HL-60/S4 (cell line): Measurements from ENCODE around the gene SH3GL2.

Experiments used
- in situ Hi-C: fragments of 300-500 bp; cut with MboI; formaldehyde crosslinking; loops from 2 replicates; pipeline ENCODE4 v1.14.3; 2022; ENCODE audit warnings: low sequenced_read_pairs

Gene SH3GL2

DNA sequence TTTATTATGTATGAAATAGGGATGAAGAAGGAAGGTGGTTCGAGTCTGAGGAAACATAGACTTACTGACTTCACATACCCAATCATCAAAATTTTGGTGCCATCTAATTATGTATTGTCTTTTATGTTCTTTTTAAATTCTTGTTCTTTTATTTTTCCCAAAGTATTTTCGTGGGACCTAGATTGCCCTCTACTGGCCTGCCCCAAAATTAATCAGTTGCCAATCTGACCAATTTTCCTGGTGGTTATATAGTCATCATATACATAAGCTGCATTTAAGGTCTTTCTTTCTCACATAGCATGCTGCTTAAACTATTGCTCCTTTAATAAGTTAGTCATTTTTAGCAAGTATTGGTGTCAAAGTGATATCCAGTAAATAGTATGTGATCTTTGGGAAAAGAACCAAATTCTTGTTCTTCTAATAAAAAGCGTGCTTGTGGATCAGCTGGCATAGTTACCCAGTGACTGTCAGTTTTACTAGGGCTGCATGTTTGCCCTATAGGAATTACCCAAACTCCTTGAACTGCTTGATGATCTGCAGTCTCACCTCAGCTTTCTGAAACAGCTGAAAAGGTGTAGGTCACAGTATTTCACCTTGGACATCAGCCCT is 223.5 kb downstream of the SH3GL2 start:
- in situ Hi-C loops = loop anchor here (25.0 kb wide), 2 partner anchors 265 to 410 kb away; no protein-coding TSS in a partner anchor

DNA sequence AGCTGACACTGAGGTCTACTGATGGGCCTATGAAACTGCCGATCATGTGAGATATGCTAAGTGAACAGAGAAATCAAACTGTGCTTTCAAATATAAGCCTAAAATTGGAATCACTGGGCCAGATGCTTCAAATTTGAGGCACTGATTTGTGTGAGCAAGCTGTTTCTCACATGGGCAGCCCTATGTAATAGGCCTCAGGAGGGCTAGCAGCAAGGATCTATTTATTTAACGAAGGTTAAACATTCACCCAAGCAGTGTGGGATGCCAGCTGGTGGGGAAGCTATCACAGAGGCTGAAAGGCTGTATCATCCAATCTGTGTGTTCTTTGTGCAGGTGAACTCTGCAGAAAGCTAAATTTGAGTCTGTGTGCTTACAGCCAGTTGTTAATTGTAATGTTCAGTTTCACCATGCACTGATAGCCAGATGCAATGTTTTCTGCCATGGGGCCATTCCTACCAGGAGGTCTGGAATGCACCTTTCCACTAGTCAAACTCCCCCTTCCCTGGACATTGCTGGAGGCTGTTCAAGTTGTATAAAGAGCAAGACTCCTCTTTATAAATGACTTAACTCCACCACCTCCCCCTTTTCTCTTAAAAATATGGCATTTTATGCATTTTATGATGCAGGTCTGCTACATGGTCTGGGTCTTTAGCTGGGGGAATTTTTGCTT is 228.9 kb downstream of the SH3GL2 start:
- in situ Hi-C loops = loop anchor here (25.0 kb wide), 2 partner anchors 270 to 405 kb away; no protein-coding TSS in a partner anchor

DNA sequence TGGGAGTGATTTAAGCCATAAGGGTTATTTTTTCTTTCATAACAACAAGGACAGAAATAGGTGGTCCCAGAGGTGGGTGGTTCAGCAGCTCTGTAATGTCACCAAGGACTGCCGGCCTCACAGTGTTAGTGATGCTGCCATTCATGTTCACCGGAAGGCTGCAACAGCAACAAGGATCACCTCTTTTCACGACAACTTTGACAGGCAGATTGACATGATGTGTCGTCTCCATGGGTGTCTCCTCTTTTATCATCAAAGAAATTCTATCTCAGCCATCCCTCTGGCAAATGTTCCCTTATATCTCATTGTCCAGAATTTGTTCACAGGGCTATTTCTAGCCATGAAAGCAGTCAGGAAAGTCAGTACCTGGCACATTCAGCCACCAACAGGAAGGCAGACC is 231.5 kb downstream of the SH3GL2 start:
- in situ Hi-C loops = loop anchor here (25.0 kb wide), 2 partner anchors 273 to 402 kb away; no protein-coding TSS in a partner anchor

DNA sequence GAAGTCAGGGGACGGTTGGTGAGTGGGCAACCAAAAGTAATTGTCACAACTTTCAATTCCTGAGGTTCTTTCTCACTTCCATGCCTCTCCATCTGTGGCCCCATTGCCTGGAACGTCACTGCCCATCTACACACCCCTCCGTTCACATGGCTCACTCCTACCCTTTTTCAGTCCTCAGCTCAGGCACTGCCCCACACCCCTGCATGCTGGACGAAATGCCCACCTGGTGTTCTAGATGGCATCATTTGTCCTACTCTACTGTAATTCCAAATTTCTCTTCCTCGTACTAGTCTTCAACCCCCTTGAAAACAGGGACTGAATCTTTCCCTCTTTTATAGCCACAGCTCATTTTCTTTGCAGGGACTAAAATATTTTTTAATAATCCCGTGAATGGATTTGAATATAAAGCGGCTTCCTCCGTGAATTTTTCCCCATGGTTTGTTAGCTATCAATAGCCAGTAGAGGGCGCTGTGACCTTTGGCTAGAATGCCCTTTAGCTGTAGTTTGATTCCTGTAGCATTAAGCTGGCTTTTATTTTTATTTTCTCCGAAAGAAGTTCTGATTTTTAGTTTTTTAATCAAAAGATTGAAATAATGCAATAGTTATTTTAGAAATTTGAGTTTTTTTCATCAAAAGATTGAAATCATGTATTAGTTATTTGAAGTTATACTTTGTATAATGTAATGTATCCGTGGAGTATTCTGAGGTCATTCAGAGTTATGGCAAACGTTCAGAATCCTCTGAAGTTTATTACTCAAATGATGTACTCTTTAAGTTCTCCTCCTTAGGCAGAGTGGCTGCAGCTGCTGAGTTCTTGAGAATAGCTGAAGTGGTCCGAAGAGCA is 232.1 kb downstream of the SH3GL2 start:
- in situ Hi-C loops = loop anchor here (25.0 kb wide), 2 partner anchors 274 to 401 kb away; no protein-coding TSS in a partner anchor

DNA sequence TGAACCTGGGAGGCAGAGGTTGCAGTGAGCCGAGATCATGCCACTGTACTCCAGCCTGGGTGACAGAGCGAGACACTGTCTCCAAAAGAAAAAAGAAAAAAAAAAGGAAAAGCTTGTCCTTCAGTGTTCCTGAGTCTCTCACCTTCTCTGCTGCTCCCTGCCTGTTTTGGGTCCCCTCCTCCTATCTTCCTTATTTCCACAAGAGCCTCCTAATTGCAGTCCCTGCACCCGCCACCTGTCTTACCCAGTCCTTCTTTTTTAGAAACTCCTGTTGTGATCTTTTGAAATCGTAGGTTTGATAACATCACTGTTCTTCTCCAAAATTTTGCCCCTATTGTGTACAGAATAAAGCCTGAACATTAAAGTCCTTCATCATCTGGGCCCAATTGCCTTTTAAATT is 234.9 kb downstream of the SH3GL2 start:
- in situ Hi-C loops = loop anchor here (25.0 kb wide), 2 partner anchors 276 to 399 kb away; no protein-coding TSS in a partner anchor

DNA sequence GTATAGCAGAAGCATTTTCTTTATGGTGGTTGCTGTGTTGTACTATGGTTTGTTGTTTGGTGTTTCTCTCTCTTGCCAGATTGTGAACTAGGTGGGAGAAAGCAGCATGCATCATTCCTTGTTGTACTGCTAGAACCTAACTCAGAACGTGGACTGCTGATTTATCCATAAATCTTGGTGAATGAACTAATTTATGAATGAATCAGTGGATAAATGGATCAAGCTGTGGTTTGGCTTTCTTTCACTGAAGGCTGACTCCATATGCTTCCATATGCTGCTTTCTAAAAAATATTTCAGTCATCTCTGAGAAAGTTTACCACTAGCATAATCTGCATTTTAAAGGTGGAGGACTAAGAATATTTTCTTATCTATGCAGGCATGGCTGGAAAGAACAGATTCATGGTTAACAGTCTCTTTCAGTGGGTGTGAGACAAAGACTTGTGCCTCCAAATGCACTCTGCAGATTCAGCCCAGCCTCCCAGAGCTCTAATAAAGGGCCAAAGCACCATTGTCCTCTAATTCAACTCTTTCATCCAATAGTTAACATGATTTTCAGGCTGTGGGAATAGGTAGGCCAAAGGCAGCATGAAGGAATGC is 237.7 kb downstream of the SH3GL2 start:
- in situ Hi-C loops = loop anchor here (25.0 kb wide), 2 partner anchors 279 to 396 kb away; no protein-coding TSS in a partner anchor

DNA sequence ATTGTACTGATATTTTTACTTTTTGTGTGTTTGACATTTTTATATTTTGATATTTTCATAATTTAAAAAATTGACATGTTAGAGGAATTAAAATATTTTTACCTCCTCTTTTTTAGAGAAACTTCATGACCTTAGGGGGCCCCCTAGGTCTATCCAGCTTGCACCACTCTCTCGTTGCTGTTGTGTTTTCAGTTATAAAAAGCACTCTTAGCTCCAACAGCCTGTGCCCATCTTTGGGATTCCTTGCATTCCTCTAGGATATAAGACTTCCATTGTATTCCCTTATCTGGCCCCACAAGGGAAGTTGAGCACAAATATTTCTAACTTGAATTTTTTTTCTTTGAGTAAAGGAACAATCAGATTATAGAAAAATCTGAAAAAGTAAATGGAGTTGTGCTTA is 245.3 kb downstream of the SH3GL2 start:
- in situ Hi-C loops = loop anchor here (25.0 kb wide), 2 partner anchors 287 to 388 kb away; no protein-coding TSS in a partner anchor

DNA sequence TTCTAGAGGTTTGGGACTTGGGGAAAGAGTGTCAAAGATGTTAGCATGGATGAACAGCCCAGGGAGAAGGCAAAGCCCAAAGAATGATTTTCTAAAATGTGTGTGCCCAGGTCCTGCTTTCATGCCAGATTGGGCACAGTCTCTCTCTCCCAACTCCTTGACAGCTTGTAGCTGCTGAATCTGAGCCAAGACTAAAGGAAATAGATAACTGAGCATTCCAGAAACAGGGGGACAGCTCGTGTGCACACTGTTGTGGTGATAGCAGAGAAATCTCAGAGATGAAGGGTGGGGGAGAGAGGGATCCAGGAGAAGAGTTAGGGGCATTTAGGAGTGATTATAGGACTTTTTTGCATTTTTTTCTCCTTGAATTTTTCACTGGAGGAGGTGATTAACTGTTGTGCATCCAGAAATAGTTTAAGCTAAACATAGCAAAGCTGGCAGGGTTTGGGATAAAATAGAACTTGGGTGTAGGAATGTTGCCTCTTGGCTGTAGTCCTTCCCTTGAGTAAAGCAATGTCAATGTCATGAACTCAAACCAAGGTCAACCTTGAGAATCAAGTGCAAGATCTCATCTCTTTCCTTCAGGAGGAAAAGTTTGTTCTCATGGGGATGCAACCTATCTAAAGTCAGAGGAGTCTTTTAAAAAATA is 245.9 kb downstream of the SH3GL2 start:
- in situ Hi-C loops = loop anchor here (25.0 kb wide), 2 partner anchors 287 to 388 kb away; no protein-coding TSS in a partner anchor

DNA sequence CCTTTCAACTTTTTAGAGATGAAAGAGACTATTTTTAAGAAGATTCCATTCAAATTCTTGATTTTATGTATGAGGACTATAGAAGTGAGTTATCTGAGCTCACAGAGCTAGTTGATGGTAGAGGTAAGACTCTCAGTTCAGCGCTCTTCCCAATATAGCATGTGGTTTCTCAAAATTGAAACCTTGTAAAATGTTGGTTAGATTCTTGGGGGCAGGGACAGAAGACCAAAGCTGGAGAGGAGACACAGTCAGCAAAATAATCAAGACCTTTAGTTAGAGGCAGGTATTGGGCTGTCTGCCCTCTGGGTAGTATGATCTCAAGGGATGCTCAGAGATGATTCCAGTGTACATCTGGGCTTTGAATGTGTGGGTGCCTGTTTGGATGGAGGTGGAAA is 246.4 kb downstream of the SH3GL2 start:
- in situ Hi-C loops = no loop called here

DNA sequence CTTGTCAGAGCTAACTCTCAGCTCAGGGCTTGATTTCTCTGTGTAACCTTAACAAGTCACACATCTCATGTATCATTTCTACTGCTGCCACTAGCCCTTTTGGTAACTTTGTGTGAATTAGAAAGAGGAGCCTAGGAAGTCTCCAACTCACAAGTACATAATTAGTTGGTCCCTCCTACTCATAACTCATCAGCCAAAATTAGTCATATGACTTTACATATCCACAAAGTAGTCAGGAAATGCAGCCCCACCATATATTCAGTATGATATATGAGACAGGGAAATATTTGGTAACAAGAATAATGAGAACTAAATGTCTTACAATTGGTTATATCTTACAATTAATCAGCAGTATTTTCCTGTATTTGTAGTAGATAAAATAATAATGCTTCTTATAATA is 250.2 kb downstream of the SH3GL2 start:
- in situ Hi-C loops = no loop called here

DNA sequence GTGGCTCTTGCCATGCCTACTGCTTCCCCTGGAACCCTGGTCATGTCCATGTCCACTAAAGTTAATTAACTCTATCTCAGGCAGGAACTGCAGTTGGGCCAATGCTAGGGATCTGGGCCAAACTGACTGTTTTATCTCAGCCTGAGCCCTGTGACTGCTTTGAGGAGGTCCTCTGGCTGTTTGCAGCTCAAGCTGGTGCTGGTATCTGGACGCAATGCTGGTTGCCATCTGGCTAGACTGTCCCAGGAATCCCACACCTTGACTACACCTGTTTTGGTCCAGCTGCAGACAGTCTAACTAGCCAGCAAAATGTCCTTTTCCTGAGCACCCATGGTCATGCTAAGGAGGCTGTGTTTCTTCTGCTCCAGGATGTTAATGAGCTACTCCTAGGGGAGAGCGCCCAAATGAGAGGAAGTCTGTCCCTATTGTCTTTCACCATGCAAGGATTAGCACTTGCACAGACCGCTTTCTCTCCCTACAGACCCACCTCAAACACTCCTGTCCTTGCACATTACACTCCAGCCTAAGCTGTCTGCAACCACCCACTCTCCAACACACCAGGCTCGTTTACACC is 251.0 kb downstream of the SH3GL2 start:
- in situ Hi-C loops = no loop called here

DNA sequence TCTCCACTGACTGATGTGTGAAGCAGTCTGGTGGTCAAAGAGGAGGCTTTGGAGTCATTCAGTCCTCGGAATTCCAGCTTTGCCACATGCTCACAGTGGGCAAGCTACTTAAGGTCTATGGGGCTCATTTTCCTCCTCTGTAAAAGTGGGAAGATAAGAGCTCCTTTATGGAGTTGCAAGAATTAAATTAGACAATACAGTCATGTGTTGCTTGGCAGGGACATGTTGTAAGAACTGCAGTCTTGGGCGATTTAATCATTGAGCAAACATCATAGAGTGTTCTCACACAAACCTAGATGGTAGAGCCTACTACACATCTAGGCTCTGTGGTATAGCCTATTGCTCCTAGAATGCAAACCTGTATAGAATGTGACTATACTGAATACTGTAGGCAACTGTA is 253.9 kb downstream of the SH3GL2 start:
- in situ Hi-C loops = no loop called here

DNA sequence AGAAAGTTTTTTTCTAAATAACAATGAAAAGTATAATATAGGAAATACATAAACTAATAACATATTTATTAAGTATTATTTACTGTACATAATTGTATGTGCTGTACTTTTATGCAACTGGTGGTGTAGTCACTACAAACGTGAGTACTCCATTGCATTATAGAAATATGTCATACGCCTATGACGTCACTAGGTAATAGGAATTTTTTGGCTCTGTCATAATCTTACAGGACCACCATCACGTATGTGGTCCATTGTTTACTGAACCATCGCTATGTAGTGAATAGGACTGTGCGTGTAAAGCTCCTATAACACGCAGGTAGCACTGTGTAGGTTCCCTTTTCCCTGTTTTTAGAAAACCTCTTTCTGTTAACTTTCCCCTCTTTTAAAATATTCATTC is 255.0 kb downstream of the SH3GL2 start:
- in situ Hi-C loops = no loop called here

DNA sequence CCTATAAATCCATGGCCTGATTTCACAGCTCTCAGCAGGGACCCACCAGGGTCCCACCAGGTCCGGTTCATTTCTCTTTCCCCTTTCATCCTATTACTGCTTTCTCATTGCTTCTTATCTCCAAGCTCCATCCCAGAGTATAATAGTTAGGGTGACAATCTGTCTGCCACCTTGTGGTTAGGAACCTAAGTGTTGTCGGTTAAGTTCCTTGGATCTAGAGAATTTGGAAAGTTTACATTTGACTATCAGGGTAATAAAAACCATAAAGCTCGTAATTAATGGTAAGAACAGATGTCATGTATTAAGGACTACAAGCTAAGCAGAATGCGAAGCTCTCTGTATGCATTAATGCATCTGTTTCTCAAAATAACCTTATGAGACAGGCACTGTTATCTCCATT is 259.1 kb downstream of the SH3GL2 start:
- in situ Hi-C loops = no loop called here

DNA sequence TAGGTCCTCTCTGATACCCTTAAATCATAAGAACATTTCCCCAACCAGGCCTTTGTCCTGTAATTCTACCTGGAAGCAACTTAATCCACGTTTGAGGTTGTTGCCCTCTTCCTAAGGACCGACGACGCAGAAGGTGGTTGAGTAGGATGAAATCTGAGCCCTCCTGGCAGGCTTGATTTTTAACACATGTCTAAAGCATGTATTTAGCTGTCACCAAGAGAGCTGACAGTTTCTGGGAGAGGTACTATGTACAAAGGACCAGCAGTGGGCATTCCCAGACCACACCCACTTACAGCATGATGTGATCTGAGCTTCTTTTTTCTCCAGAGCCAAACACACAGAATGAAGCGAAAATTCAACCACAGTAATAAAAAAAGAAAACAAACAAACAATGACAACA is 260.9 kb downstream of the SH3GL2 start:
- in situ Hi-C loops = no loop called here

DNA sequence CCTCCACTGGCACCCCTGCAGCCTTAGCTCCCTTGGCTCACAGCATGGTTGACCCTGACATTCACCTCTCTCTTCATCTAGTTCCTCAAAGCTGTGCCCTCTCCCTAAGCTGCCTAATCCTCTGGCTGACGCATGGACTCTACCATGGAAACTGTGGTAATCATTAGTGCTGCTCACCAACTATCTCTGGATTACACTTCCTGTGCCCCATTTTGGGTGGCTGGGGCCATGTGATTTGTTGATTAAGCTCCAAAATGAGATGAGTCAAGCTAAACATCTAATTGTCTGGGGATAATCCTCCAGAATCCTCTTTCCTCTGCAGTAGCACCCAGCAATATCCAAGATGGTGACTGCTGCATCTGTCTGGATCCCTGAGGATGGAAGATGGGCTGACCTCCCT is 264.4 kb downstream of the SH3GL2 start:
- in situ Hi-C loops = no loop called here
